ENCODE measurements around the gene UBE2K. TPM values are rescaled to one million over a fixed set of nuclear protein-coding genes. Genes with fewer than 3 reads are reported as not detected.
A peak's percentile ranks its signal among the peaks of the same experiment; 100 is the strongest.

The UBE2K gene
- total and polyA plus RNA-seq, 2 of the 13 experiments (the other 11 are each of a cell fraction or from before 2014, with no cell fraction given), result 36.2 to 81.0 TPM

- TSS peak; percentile 6 for BruUV-seq (replicated peaks)
- H3K4me3 ChIP-seq (replicated peaks in 1 of 3; ENCODE audit: insufficient read depth in 1 of 3, low read depth in 2 of 3, low read length in 3 of 3), result no peak overlapping the region
- TF ChIP-seq RBM22 (optimal IDR thresholded peaks at IDR 0.05; ENCODE audit: low read length), result peak; percentile 55
- no peak for TF ChIP-seq CENPT (CRISPR knock-in tag; IDR thresholded peaks at IDR 0.05; ENCODE audit: low read depth)
- in situ Hi-C loops (cut with HindIII; ENCODE audit: extremely low pct_ligation_motif_present, low pct_unique_long_range_greater_than_20kb) (no loop called here), intact Hi-C loops (cut with micrococcal nuclease; ENCODE audit: unreplicated experiment) (no loop called here)
- H3K27me3 ChIP-seq (ENCODE audit: control insufficient read depth in 1 of 2, insufficient read depth in 2 of 2, low read length in 2 of 2), result no peaks in the 10 kb centered on the region
- ChIA-PET CTCF (ENCODE audit: low intra/inter-chr PET ratio, low total read pairs) (no interaction called here), POLR2A (no interaction called here)
- over 99% methylated on average over 4 of the region's 4 CpGs for WGBS (ENCODE audit: low lambda C conversion rate)
- H2AFZ ChIP-seq (ENCODE audit: low read length), result no peak overlapping the region
- FAIRE-seq, result no peak
- no peaks in the 10 kb centered on the region for H4K20me1 ChIP-seq (ENCODE audit: insufficient read depth, low read length)
- H3K9me3 ChIP-seq (ENCODE audit: low read length), result no peaks in the 10 kb centered on the region
- no peak overlapping the region for H3K9ac ChIP-seq (ENCODE audit: insufficient read depth, low read depth, low read length)
- peaks cover 5 to 57% of the 10 kb centered on the region in 2 experiments for H3K36me3 ChIP-seq (replicated peaks in 1 of 2; ENCODE audit: control insufficient read depth in 1 of 2, insufficient read depth in 2 of 2, low read length in 2 of 2)
- H3K4me2 ChIP-seq (ENCODE audit: low read depth, low read length), result no peak overlapping the region
- DNase-seq (ENCODE audit: low spot score), result no peak
- ATAC-seq, result no peak
- no peaks in the 10 kb centered on the region for H3K79me2 ChIP-seq (ENCODE audit: insufficient read depth, low read length)
- H3K27ac ChIP-seq (ENCODE audit: extremely low read length, insufficient read depth, low read length), result no peak overlapping the region
- H3K4me1 ChIP-seq (ENCODE audit: insufficient read depth, low read length), result no peaks in the 10 kb centered on the region
These were observed 63.2 kb downstream of the UBE2K start for GRCh38 chr4:39761005-39761667.

GRCh38 chr4:39763714-39764572 lies 66.0 kb downstream of the UBE2K start:
- WGBS (ENCODE audit: low lambda C conversion rate), result 91% methylated on average over 9 of the region's 9 CpGs
- no peak overlapping the region for H3K4me2 ChIP-seq (ENCODE audit: low read depth, low read length)
- FAIRE-seq, result no peak
- TF ChIP-seq MEIS1 (CRISPR knock-in tag; IDR thresholded peaks at IDR 0.05; ENCODE audit: borderline replicate concordance) (no peak), ASH2L (IDR thresholded peaks at IDR 0.05; ENCODE audit: insufficient read length, low read depth, low read length) (no peak), MAFF (IDR thresholded peaks at IDR 0.05; ENCODE audit: low read depth, low read length) (no peak), DBP (CRISPR knock-in tag; IDR thresholded peaks at IDR 0.05; ENCODE audit: not compliant biosample characterization) (no peak), ZNF761 (CRISPR knock-in tag; conservative IDR thresholded peaks at IDR 0.05) (no peak), MIER2 (CRISPR knock-in tag; IDR thresholded peaks at IDR 0.05) (no peak), ZFP91 (CRISPR knock-in tag; IDR thresholded peaks at IDR 0.05; ENCODE audit: borderline replicate concordance) (no peak), JARID2 (CRISPR knock-in tag; IDR thresholded peaks at IDR 0.05; ENCODE audit: insufficient replicate concordance) (no peak)

More at GRCh38 chr4:39763714-39764572, 66.0 kb downstream of the UBE2K start:
- ATAC-seq (no peak), DNase-seq (ENCODE audit: low spot score) (no peak)
- no peak overlapping the region for H3K27ac ChIP-seq (ENCODE audit: extremely low read length, insufficient read depth, low read length)
- no TSS peak for BruUV-seq (replicated peaks)
- no peaks in the 10 kb centered on the region for H3K4me1 ChIP-seq (ENCODE audit: insufficient read depth, low read length)
- H2AFZ ChIP-seq (ENCODE audit: low read length), result no peak overlapping the region
- H3K9me3 ChIP-seq (ENCODE audit: low read length), result no peaks in the 10 kb centered on the region
- ChIA-PET CTCF (ENCODE audit: low intra/inter-chr PET ratio, low total read pairs) (no interaction called here), POLR2A (no interaction called here)
- H3K79me2 ChIP-seq (ENCODE audit: insufficient read depth, low read length), result no peaks in the 10 kb centered on the region
- H3K4me3 ChIP-seq (replicated peaks in 1 of 3; ENCODE audit: insufficient read depth in 1 of 3, low read depth in 2 of 3, low read length in 3 of 3), result no peak overlapping the region
- in situ Hi-C loops (cut with HindIII; ENCODE audit: extremely low pct_ligation_motif_present, low pct_unique_long_range_greater_than_20kb), result no loop called here
- intact Hi-C loops (cut with micrococcal nuclease; ENCODE audit: unreplicated experiment), result no loop called here
- H3K9ac ChIP-seq (ENCODE audit: insufficient read depth, low read depth, low read length), result no peak overlapping the region
- no peaks in the 10 kb centered on the region for H4K20me1 ChIP-seq (ENCODE audit: insufficient read depth, low read length)
- H3K27me3 ChIP-seq (ENCODE audit: control insufficient read depth in 1 of 2, insufficient read depth in 2 of 2, low read length in 2 of 2), result no peaks in the 10 kb centered on the region
- peaks cover 3 to 49% of the 10 kb centered on the region in 2 experiments for H3K36me3 ChIP-seq (replicated peaks in 1 of 2; ENCODE audit: control insufficient read depth in 1 of 2, insufficient read depth in 2 of 2, low read length in 2 of 2)

Data from HepG2 (cell line).